Chondrocyte (in vitro differentiated cells): ENCODE data around the gene GM2A. TPM values are rescaled to one million over a fixed set of nuclear protein-coding genes. Genes with fewer than 3 reads are reported as not detected.
A peak's percentile ranks its signal among the peaks of the same experiment; 100 is the strongest.

ENCODE experiments used
- DNase-seq: peaks from one replicate; pipeline ENCODE4 v3.0.0; 2021; ENCODE audit warnings: mixed read lengths, low spot score
- H3K27ac Mint-ChIP-seq: one replicate; pipeline ENCODE4 v1.8.0; 2021; ENCODE audit warnings: mild to moderate bottlenecking, moderate library complexity, mixed read lengths; ENCODE audit not compliant: unreplicated experiment
- H3K27me3 Mint-ChIP-seq: 2 replicates; pipeline ENCODE4 v1.8.0; 2021; ENCODE audit warnings: low read depth, mixed read lengths
- H3K36me3 Mint-ChIP-seq: 2 replicates; pipeline ENCODE4 v1.8.0; 2021; ENCODE audit warnings: low read depth, mixed read lengths
- H3K4me1 Mint-ChIP-seq: 2 replicates; pipeline ENCODE4 v1.8.0; 2021; ENCODE audit warnings: low read depth, mild to moderate bottlenecking, mixed read lengths
- H3K4me3 Mint-ChIP-seq: one replicate; pipeline ENCODE4 v1.8.0; 2021; ENCODE audit warnings: mild to moderate bottlenecking, moderate library complexity, mixed read lengths; ENCODE audit not compliant: unreplicated experiment
- H3K9me3 Mint-ChIP-seq: 2 replicates; pipeline ENCODE4 v1.8.0; 2021; ENCODE audit warnings: low read depth, mixed read lengths
- long read RNA-seq: library from polyadenylated mRNA; stranded (forward); transcript quantifications from one replicate; pipeline ENCODE4 v2.0.0, GENCODE V29; 2021
- total RNA-seq: library from RNA; stranded (reverse); gene quantifications from 3 replicates; pipeline ENCODE4 v1.2.1, GENCODE V29; 2021
- TF ChIP-seq, protein P1 (sequence below): fragments of 200-600 bp; sonication (generic); IDR thresholded peaks from 2 replicates; pipeline ENCODE4 v1.5.0; 2021; ENCODE audit warnings: antibody characterized with exemption, mild to moderate bottlenecking, moderate library complexity

Gene GM2A
- 21.4 to 29.1 TPM (median 21.7 TPM) in 3 replicates for total RNA-seq
- long read RNA-seq, transcript GM2A-201 (4 exons, 3,896 nt): major isoform, 21 of 28 reads
- long read RNA-seq, partial matches to known transcripts: 4 of 28 reads
- long read RNA-seq, other reads (novel, unspliced or antisense): 3 of 28 reads

- Mint-ChIP-seq H3K9me3 (no peaks in the 10 kb centered on the region), H3K27ac (peak within 1 kb of the TSS; percentile 91), H3K27me3 (peaks cover 3% of the 10 kb centered on the region), H3K36me3 (no peaks in the 10 kb centered on the region), H3K4me3 (peak within 1 kb of the TSS; percentile 92), H3K4me1 (peaks cover 15% of the 10 kb centered on the region)
- TF ChIP-seq, protein P1, sequence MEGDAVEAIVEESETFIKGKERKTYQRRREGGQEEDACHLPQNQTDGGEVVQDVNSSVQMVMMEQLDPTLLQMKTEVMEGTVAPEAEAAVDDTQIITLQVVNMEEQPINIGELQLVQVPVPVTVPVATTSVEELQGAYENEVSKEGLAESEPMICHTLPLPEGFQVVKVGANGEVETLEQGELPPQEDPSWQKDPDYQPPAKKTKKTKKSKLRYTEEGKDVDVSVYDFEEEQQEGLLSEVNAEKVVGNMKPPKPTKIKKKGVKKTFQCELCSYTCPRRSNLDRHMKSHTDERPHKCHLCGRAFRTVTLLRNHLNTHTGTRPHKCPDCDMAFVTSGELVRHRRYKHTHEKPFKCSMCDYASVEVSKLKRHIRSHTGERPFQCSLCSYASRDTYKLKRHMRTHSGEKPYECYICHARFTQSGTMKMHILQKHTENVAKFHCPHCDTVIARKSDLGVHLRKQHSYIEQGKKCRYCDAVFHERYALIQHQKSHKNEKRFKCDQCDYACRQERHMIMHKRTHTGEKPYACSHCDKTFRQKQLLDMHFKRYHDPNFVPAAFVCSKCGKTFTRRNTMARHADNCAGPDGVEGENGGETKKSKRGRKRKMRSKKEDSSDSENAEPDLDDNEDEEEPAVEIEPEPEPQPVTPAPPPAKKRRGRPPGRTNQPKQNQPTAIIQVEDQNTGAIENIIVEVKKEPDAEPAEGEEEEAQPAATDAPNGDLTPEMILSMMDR: no peak
- peak; percentile 99 for DNase-seq
Measured at GRCh38 chr5:151252762-151253604, at the start of gene GM2A. TSS of gene GM2A (plus strand) at chr5:151253185. CDS start at chr5:151253217, 32 bp downstream.

- TF ChIP-seq, protein P1: no peak
Measured at GRCh38 chr5:151204051-151204450, 48.9 kb upstream of the GM2A start.

DNA sequence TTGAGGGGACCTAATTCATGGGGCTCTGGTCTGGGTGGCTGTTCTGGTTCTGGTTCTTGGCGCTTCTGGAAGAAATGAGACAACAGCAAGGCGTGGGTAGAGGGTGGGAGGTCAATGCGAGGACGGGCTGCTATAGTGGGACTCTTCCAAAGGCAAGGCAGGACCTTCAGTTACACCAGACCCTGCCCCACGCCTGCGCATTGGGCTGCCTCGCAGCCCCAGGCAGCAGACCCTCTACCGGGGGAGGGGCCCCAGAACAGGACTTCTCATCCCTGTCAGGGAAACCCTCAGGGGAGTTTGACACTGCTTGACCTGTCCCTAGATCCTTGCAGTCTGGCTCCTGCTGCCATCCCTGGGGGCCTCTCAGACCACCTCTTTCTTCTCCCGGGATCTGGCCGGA is 47.6 kb upstream of the GM2A start:
- H3K4me1 Mint-ChIP-seq: no peaks in the 10 kb centered on the region
- no peak for DNase-seq
- H3K9me3 Mint-ChIP-seq: no peaks in the 10 kb centered on the region
- peaks cover 15% of the 10 kb centered on the region for H3K27me3 Mint-ChIP-seq
- no peaks in the 10 kb centered on the region for H3K36me3 Mint-ChIP-seq
- H3K4me3 Mint-ChIP-seq: no peak overlapping the region
- TF ChIP-seq, protein P1: no peak
- no peak overlapping the region for H3K27ac Mint-ChIP-seq

More at GRCh38 chr5:151204051-151204450, 48.9 kb upstream of the GM2A start:
- no peak overlapping the region for H3K4me3 Mint-ChIP-seq
- no peaks in the 10 kb centered on the region for H3K4me1 Mint-ChIP-seq
- no peaks in the 10 kb centered on the region for H3K9me3 Mint-ChIP-seq
- no peak for DNase-seq
- no peak overlapping the region for H3K27ac Mint-ChIP-seq
- peaks cover 17% of the 10 kb centered on the region for H3K27me3 Mint-ChIP-seq
- no peaks in the 10 kb centered on the region for H3K36me3 Mint-ChIP-seq

DNA sequence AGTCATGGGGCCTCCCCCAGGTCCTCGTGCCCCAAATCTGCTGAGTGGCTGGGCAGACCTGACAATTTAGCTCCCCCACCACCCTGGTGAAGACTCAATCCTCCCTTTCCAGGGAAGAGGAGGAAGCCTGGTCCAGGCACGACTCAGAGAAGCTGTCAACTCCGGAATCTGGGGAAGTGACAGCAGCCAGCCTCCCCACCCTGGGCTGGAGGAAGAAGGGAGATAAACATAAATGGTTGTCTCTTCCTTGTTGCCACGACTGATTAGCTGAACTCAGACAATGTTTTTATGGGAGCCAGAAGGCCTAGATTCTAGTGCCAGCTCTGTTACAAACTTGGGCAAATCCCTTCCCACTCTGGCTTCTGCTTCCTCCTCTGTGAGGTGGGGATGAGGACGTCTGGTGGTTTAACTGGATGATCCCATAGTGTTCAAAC is 44.5 kb upstream of the GM2A start:
- Mint-ChIP-seq H3K27ac (no peak overlapping the region), H3K36me3 (no peaks in the 10 kb centered on the region), H3K27me3 (peaks cover 7% of the 10 kb centered on the region), H3K9me3 (no peaks in the 10 kb centered on the region), H3K4me3 (no peak overlapping the region), H3K4me1 (no peaks in the 10 kb centered on the region)
- TF ChIP-seq, protein P1: no peak
- no peak for DNase-seq

GRCh38 chr5:151212406-151212798 is 40.6 kb upstream of the GM2A start:
- TF ChIP-seq, protein P1: no peak
- no peaks in the 10 kb centered on the region for H3K36me3 Mint-ChIP-seq
- no peak overlapping the region for H3K27ac Mint-ChIP-seq

More at GRCh38 chr5:151212406-151212798, 40.6 kb upstream of the GM2A start:
- peaks cover 2% of the 10 kb centered on the region for H3K27me3 Mint-ChIP-seq
- H3K4me1 Mint-ChIP-seq: peaks cover 4% of the 10 kb centered on the region
- H3K9me3 Mint-ChIP-seq: no peaks in the 10 kb centered on the region
- DNase-seq: no peak
- no peak overlapping the region for H3K4me3 Mint-ChIP-seq
